AG04450 (cell line): ENCODE data around the gene TCEA2. TPM values are rescaled to one million over a fixed set of nuclear protein-coding genes. Genes with fewer than 3 reads are reported as not detected.

Experiments
- CTCF ChIA-PET: fragments of 300-600, 350-600 bp; formaldehyde crosslinking; extraction: SDS; loops from one replicate; lab custom pipeline; 2022; ENCODE audit warnings: antibody characterized with exemption, inconsistent platforms; lab: Charles Lee
- POLR2A ChIA-PET: fragments of 350-600 bp; formaldehyde crosslinking; extraction: SDS; loops from one replicate; lab custom pipeline; 2021; ENCODE audit warnings: antibody characterized with exemption, inconsistent platforms; lab: Yijun Ruan, JAX
- DNase-seq: peaks from one replicate; pipeline ENCODE4 v3.0.0-alpha.2; 2011; ENCODE audit warnings: low read depth, low spot score
- H3K27ac ChIP-seq: one replicate; pipeline ENCODE4 v1.5.1; 2012; ENCODE audit warnings: low read depth, low read length, control low read depth
- H3K27me3 ChIP-seq: one replicate; pipeline ENCODE4 v1.6.0; 2012; ENCODE audit warnings: low read length; ENCODE audit not compliant: control insufficient read depth, insufficient read depth
- H3K4me3 ChIP-seq: 2 replicates; pipeline ENCODE4 v1.5.1; 2011; ENCODE audit warnings: mild to moderate bottlenecking, low read depth, low read length, control low read depth
- H3K9me3 ChIP-seq: 2 replicates; pipeline ENCODE4 v1.5.1; 2012; ENCODE audit warnings: low read length; ENCODE audit not compliant: control insufficient read depth, insufficient read depth
- CTCF ChIP-seq: IDR thresholded peaks from 2 replicates; pipeline ENCODE4 v1.5.1; 2011; ENCODE audit warnings: low read depth, low read length, control low read depth, inconsistent platforms
- polyA plus RNA-seq: library from polyadenylated mRNA; depleted of rRNA; stranded (reverse); fragments of >200 nt; gene quantifications from 2 replicates; pipeline ENCODE4 v1.2.3, GENCODE V29; 2011

The TCEA2 gene
- polyA plus RNA-seq, 1 experiment: 12.8 TPM

GRCh38 chr20:64051561-64052325, 11.3 kb upstream of the TCEA2 start:
- ChIA-PET CTCF (interaction anchor here (1.3 kb wide), 1 partner anchor 32 kb away, joined by 3 read pairs; no protein-coding TSS in a partner anchor), POLR2A (interaction anchor here (0.6 kb wide), 2 partner anchors 73 to 424 kb away, joined by 4 to 7 read pairs; no protein-coding TSS in a partner anchor)
- Histone ChIP-seq H3K27ac (no peak overlapping the region), H3K4me3 (no peak overlapping the region), H3K27me3 (peaks cover 50% of the 10 kb centered on the region), H3K9me3 (no peaks in the 10 kb centered on the region; the same call in 1 of the 2 replicates)
- TF ChIP-seq CTCF: no peak
- DNase-seq: no peak

- POLR2A ChIA-PET: interaction anchor here (0.6 kb wide), 2 partner anchors 72 to 424 kb away, joined by 4 to 7 read pairs; no protein-coding TSS in a partner anchor
- H3K27ac ChIP-seq: no peak overlapping the region
- CTCF ChIA-PET: interaction anchor here (1.3 kb wide), 1 partner anchor 31 kb away, joined by 3 read pairs; no protein-coding TSS in a partner anchor
- no peak overlapping the region for H3K4me3 ChIP-seq
- no peaks in the 10 kb centered on the region; the same call in 1 of the 2 replicates for H3K9me3 ChIP-seq
- TF ChIP-seq CTCF: no peak
- no peak for DNase-seq
- H3K27me3 ChIP-seq: peaks cover 48% of the 10 kb centered on the region
These were observed 10.7 kb upstream of the TCEA2 start for GRCh38 chr20:64052326-64052722.

- H3K9me3 ChIP-seq: no peaks in the 10 kb centered on the region; the same call in 1 of the 2 replicates
- peaks cover 42% of the 10 kb centered on the region for H3K27me3 ChIP-seq
- CTCF ChIA-PET: interaction anchor here (1.2 to 1.3 kb wide), 2 partner anchors 14 to 30 kb away, joined by 3 to 4 read pairs; no protein-coding TSS in a partner anchor
- H3K27ac ChIP-seq: no peak overlapping the region
- POLR2A ChIA-PET: no interaction called here
- DNase-seq: no peak
- TF ChIP-seq CTCF: no peak
- no peak overlapping the region for H3K4me3 ChIP-seq
These were observed 9.8 kb upstream of the TCEA2 start for GRCh38 chr20:64052987-64053840.

GRCh38 chr20:64053841-64054661, 8.9 kb upstream of the TCEA2 start:
- DNase-seq: no peak
- TF ChIP-seq CTCF: peak; percentile 28; the same call in 1 of the 2 replicates
- no peaks in the 10 kb centered on the region; the same call in 1 of the 2 replicates for H3K9me3 ChIP-seq
- H3K27me3 ChIP-seq: peaks cover 42% of the 10 kb centered on the region
- CTCF ChIA-PET: interaction anchor here (0.6 to 1.2 kb wide), 2 partner anchors 13 to 15 kb away, joined by 3 to 4 read pairs; no protein-coding TSS in a partner anchor
- POLR2A ChIA-PET: interaction anchor here (0.8 kb wide), 1 partner anchor 28 kb away, joined by 3 read pairs; no protein-coding TSS in a partner anchor
- no peak overlapping the region for H3K27ac ChIP-seq
- no peak overlapping the region for H3K4me3 ChIP-seq
